GM21619 (cell line): ENCODE results near the gene OR10H2.
"Not testable (repeated sequence)": the region's sequence is repeated elsewhere in the genome, so short reads cannot be mapped to it uniquely, and the experiment has no call there.

ENCODE experiments used
- ATAC-seq: cut with Tn5 transposase; IDR thresholded peaks from one replicate; pipeline ENCODE4 v1.9.1; 2021; ENCODE audit not compliant: unreplicated experiment

OR10H2 gene

DNA sequence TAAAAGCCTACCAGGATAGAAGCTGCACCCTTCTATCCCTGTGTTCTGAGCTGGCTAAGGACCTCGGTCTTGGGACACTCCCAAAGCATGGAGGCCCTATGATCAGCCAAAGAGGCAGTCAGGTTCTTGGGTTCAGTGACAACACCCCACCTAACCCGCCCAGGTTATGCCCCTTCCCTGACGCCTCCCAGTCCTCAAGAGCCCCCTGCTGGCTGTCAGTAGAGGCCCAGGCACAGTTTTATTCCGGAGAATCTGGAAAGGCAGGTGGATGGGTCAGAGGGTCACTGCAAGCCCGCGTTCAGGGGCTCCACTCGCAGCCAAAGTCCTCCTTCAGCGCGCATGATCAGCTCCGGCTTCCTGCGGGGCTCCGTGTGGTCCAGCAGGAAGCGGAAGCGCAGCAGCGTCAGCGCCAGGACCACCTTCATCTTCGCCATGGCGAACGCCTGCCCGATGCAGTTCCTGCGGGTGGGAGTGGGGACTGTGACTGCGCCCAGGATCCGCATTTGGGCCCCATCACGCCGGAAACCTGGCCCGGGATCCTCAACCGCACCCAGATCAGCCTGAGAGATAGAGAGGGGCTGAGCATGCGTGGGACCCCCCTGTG lies 32.2 kb downstream of the OR10H2 start:
- ATAC-seq, result no peak

DNA sequence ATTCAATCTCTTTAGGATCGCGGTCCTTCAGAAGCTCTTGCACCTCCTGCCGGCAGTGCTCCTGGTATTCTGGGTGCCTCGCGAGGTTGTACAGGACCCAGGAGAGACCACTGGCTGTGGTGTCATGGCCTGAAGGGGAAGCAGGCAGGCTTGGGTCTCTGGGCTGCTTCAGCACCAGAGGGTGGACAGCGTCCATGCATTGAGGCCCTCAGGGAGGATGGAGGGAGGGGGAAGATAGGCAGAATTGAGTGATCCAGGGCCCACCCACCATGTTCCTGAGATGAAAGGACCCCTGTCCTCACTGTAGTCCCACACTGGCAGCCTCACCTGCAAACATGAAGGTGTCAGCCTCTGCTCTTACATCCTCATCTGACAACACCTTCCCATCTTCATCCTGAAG lies 41.8 kb downstream of the OR10H2 start:
- ATAC-seq, result no peak

DNA sequence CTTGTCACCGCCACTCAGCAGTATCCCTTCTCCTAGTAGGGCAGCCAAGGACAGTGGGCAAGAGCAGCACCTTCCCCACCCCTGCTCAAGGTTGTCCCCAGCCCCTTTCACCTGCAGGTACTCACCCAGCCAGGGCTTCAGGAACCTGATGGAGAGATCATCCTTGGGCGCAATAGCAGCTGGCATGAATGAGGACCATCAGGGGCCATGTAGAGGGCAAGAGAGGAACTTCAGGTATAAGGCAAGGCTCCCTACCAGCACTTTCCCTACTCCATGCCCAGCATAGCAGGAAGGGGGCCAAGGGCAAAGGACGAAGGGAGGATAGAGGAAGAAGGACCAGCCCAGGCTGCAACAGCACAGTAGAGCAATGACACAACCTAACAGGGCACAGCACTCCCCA lies 46.3 kb downstream of the OR10H2 start:
- ATAC-seq, result not testable (repeated sequence)

DNA sequence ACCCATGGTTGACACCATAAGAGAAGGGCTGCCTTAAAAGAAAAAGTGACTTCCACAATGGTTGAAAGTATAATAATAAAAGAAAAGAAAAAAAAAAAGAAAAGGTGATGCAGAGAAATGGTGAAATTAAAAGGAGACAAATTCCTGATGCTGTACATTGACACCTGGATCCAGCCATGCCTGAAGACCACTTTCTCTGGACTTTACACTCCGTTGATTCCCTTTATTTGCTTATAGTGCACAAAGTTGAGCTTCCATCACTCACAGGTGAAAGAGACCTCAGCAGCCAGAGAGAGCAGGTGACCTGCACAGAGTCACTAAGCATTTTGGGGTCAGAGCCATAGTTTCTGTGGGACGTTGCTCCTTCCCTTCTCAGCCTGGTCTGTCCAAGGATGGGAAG lies 47.4 kb downstream of the OR10H2 start:
- ATAC-seq, result no peak

DNA sequence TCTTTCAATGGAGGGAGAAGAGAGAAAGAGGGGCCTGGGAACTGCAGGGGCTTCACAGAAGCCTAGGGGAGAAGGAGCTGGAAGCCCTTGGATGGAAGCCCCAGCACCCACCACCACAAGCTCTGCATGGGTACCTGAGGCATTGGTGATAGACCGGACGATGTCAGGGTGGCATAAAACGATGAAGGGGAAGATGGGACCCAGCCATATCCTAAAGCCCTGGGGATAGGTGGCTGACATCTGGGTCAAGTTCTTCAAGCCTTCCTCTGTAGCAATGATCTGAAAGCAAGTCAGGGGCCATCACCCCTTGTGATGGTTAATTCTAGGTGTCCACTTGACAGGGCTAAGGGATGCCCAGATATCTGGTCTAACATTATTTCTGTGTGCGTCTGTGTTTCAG lies 48.4 kb downstream of the OR10H2 start:
- no peak for ATAC-seq

DNA sequence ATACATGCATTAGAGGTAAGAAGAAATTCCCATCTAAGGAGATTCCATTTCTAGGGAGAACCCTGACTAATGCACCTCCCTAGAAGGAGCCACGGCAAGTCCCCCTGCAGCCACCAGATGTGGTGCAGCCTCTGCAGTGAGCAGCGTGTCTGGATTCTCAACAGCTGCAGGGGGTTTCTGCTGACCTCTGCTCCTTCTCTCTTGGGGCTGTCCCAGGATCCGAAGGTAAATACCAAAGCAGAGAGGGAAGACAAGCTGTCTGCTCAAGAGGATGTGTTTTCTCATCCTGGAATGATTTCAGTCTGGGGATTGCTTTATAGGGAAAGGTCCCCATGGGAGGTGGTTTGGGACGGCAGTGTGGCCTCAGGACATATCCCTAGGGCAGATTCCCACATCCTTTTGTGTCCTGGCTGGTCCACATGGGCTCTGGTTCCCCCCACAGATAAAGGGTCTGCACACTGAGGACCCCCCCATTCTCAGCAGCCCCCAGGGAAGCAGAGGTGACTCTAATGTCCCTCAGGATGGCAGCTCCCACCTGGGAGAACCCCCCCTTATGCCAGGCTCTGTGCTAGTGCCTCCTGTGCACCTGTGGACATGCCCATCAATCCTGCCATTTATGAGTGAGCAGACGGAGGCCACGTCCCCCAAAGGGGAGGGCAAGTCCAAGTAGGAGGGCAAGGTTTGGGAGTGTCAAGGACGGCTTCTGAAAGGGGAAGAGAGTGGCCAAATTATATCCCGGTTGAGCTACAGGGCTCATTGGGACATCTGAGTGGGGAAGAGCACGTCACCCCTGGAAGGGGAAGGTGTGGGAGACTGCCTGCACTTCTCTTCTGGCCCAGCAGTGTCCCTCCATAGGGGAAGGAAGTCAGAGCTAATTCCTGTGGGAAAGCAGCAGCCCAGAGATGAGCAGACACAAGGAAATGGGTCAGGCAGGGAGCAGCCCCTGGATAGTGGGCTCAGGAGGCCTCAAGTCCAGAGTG lies 49.5 kb downstream of the OR10H2 start:
- ATAC-seq, result no peak
